ENCODE results near the gene SKA3.
"Not testable (repeated sequence)": the region's sequence is repeated elsewhere in the genome, so short reads cannot be mapped to it uniquely, and the experiment has no call there.

Gene SKA3

GRCh38 chr13:21176215-21176981 lies at the start of gene SKA3, which contains the start of gene MRPL57:
Gene SKA3 (minus strand): TSS chr13:21176552. CDS start chr13:21176477, 75 bp downstream.
Gene MRPL57 (plus strand): TSS chr13:21176658. CDS start chr13:21176917, 259 bp downstream.
- DNase-seq: peak; percentile 96

- DNase-seq: no peak
These were observed 48.7 kb upstream of the SKA3 start for GRCh38 chr13:21225082-21225481.

- no peak for DNase-seq
These were observed 44.9 kb upstream of the SKA3 start for GRCh38 chr13:21221268-21221667.

- DNase-seq: not testable (repeated sequence)
These were observed 43.4 kb upstream of the SKA3 start for GRCh38 chr13:21219716-21220115.

GRCh38 chr13:21219036-21219381 lies 42.7 kb upstream of the SKA3 start:
- DNase-seq: no peak

GRCh38 chr13:21218351-21219035 lies 42.1 kb upstream of the SKA3 start:
- DNase-seq: no peak

GRCh38 chr13:21216332-21216731 lies 40.0 kb upstream of the SKA3 start:
- DNase-seq: no peak

GRCh38 chr13:21215419-21215818 lies 39.1 kb upstream of the SKA3 start:
- not testable (repeated sequence) for DNase-seq

GRCh38 chr13:21212138-21212775 lies 35.9 kb upstream of the SKA3 start:
- DNase-seq: no peak

- no peak for DNase-seq
These were observed 32.4 kb upstream of the SKA3 start for GRCh38 chr13:21208652-21209154.

- no peak for DNase-seq
These were observed 26.6 kb upstream of the SKA3 start for GRCh38 chr13:21202767-21203531.

- not testable (repeated sequence) for DNase-seq
These were observed 25.3 kb upstream of the SKA3 start for GRCh38 chr13:21201456-21202190.

- not testable (repeated sequence) for DNase-seq
These were observed 22.0 kb upstream of the SKA3 start for GRCh38 chr13:21198391-21198790.

GRCh38 chr13:21197606-21198225 lies 21.4 kb upstream of the SKA3 start:
- not testable (repeated sequence) for DNase-seq

GRCh38 chr13:21194756-21195155 lies 18.4 kb upstream of the SKA3 start:
- not testable (repeated sequence) for DNase-seq

- not testable (repeated sequence) for DNase-seq
These were observed 10.1 kb upstream of the SKA3 start for GRCh38 chr13:21186410-21186809.

GRCh38 chr13:21181671-21182070 lies 5.3 kb upstream of the SKA3 start:
- no peak for DNase-seq

- DNase-seq: no peak
These were observed 581 bp upstream of the SKA3 start for GRCh38 chr13:21176982-21177284.

- DNase-seq: no peak
These were observed 617 bp downstream of the SKA3 start for GRCh38 chr13:21175656-21176214.

GRCh38 chr13:21173767-21174166 lies 2.6 kb downstream of the SKA3 start:
- not testable (repeated sequence) for DNase-seq

- DNase-seq: no peak
These were observed 4.9 kb downstream of the SKA3 start for GRCh38 chr13:21171420-21171819.
